Fibroblast of pulmonary artery (primary cell): ENCODE results near the gene KDM4D.
"Not testable (repeated sequence)": the region's sequence is repeated elsewhere in the genome, so short reads cannot be mapped to it uniquely, and the experiment has no call there.

ENCODE experiments used
- DNase-seq: peaks from one replicate; pipeline ENCODE4 v3.0.0-alpha.2; 2010; ENCODE audit warnings: low read depth
- H3K4me3 ChIP-seq: replicated peaks from 2 replicates; pipeline ENCODE4 v1.5.1; 2011; ENCODE audit warnings: low read depth, mild to moderate bottlenecking, control low read depth, low read length, moderate library complexity
- CTCF ChIP-seq: IDR thresholded peaks from 2 replicates; pipeline ENCODE4 v1.5.1; 2011; ENCODE audit warnings: mild to moderate bottlenecking, control low read depth, low read length, inconsistent platforms; ENCODE audit errors: missing control alignments

Gene KDM4D

DNA sequence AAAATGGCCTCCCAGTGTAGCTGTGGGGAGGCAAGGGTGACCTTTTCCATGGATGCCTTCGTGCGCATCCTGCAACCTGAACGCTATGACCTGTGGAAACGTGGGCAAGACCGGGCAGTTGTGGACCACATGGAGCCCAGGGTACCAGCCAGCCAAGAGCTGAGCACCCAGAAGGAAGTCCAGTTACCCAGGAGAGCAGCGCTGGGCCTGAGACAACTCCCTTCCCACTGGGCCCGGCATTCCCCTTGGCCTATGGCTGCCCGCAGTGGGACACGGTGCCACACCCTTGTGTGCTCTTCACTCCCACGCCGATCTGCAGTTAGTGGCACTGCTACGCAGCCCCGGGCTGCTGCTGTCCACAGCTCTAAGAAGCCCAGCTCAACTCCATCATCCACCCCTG, 24.8 kb downstream of the KDM4D start:
- H3K4me3 ChIP-seq, result no peak overlapping the region
- no peak for DNase-seq
- no peak for TF ChIP-seq CTCF

DNA sequence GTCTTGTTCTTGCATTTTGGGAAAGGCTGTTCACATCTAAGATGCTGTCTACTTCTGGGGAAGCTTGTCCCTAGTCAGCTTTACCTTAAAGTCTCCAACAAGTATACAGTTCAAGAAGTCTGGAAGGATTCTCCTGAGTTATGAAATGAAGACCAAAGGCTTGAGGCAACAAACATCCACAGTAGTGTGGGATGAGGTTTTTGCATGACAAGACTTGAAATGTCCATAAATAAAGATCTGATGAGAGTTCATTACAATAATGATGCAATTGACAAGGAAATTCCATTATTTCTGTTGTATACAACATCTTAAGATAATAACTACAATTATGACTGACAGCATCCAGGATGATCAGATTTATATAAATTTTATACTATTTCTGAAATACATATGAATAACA, 30.2 kb downstream of the KDM4D start:
- no peak for DNase-seq
- H3K4me3 ChIP-seq, result no peak overlapping the region
- no peak for TF ChIP-seq CTCF

- no peak for TF ChIP-seq CTCF
- no peak for DNase-seq
- H3K4me3 ChIP-seq, result no peak overlapping the region
These were observed 32.1 kb downstream of the KDM4D start for GRCh38 chr11:95005642-95006041.

- no peak overlapping the region for H3K4me3 ChIP-seq
- no peak for DNase-seq
- TF ChIP-seq CTCF, result no peak
These were observed 37.9 kb downstream of the KDM4D start for GRCh38 chr11:95011376-95011775.

DNA sequence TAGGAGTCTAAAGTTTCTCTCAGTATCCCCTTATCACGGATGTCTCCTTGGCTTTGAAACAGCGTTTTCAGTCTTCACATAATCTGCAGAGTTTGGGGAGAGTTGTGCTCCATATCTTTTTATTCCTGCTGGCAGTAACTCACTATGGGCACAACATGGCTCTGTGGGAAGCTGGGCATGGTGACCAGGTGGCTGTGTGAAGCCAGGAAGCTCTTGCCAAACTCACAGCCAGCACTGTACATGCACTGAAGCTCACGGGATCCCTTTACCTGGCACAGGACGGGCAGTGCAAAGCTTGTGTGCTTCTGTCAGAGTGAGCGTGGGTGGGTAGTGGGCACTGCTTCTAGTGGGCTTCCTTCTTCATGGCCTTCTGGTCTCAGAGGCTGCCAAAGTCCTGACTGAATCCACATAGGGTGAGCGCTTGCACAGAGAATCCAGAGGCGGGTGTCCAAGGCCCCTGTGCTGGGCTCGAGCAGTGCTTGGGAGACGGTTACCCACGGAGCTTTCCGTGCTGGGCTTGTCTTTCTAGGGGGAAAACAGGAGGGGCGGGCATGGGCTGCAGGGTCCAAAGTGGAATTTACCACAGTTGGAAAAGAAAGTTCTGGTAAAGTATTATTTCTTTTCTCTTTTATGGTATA, 40.8 kb downstream of the KDM4D start:
- no peak for DNase-seq
- H3K4me3 ChIP-seq, result no peak overlapping the region
- no peak for TF ChIP-seq CTCF

- H3K4me3 ChIP-seq, result no peak overlapping the region
- DNase-seq, result no peak
- no peak for TF ChIP-seq CTCF
These were observed 42.6 kb downstream of the KDM4D start for GRCh38 chr11:95016139-95016538.

GRCh38 chr11:95021468-95021867, 48.0 kb downstream of the KDM4D start:
- not testable (repeated sequence) for H3K4me3 ChIP-seq, DNase-seq
